ENCODE data around the gene SLC18A3.

DNA sequence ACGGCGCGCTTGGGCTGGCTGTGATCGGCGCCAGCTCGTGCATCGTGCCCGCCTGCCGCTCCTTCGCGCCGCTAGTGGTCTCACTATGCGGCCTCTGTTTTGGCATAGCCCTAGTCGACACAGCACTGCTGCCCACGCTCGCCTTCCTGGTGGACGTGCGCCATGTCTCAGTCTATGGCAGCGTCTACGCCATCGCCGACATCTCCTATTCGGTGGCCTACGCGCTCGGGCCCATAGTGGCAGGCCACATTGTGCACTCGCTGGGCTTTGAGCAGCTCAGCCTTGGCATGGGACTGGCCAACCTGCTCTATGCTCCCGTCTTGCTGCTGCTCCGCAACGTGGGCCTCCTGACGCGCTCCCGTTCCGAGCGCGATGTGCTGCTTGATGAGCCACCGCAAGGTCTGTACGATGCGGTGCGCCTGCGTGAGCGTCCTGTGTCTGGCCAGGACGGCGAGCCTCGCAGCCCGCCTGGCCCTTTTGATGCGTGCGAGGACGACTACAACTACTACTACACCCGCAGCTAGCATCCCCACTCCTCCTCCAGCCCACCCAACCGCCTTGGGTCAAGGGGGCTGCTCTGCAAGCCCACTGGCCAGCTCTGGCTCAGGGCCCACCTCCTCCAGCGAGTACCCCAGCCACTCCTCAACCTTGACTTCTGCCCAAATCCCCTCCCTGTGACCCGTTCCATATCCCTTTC, 1.9 kb downstream of the SLC18A3 start:
- no peak for TF ChIP-seq TAF1 (IDR thresholded peaks at IDR 0.05; ENCODE audit: borderline replicate concordance, low read depth, low read length)
- TF ChIP-seq RAD21 (IDR thresholded peaks at IDR 0.05; ENCODE audit: low read length) = no peak
- TF ChIP-seq EP300 (IDR thresholded peaks at IDR 0.05; ENCODE audit: borderline replicate concordance in 1 of 2, low read depth in 1 of 2, low read length in 1 of 2) = no peak
- TF ChIP-seq, protein P1, sequence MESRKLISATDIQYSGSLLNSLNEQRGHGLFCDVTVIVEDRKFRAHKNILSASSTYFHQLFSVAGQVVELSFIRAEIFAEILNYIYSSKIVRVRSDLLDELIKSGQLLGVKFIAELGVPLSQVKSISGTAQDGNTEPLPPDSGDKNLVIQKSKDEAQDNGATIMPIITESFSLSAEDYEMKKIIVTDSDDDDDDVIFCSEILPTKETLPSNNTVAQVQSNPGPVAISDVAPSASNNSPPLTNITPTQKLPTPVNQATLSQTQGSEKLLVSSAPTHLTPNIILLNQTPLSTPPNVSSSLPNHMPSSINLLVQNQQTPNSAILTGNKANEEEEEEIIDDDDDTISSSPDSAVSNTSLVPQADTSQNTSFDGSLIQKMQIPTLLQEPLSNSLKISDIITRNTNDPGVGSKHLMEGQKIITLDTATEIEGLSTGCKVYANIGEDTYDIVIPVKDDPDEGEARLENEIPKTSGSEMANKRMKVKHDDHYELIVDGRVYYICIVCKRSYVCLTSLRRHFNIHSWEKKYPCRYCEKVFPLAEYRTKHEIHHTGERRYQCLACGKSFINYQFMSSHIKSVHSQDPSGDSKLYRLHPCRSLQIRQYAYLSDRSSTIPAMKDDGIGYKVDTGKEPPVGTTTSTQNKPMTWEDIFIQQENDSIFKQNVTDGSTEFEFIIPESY (IDR thresholded peaks at IDR 0.05; ENCODE audit: borderline replicate concordance, low read depth) = no peak
